Measurements from ENCODE around the gene RPS26.

Gene RPS26

DNA sequence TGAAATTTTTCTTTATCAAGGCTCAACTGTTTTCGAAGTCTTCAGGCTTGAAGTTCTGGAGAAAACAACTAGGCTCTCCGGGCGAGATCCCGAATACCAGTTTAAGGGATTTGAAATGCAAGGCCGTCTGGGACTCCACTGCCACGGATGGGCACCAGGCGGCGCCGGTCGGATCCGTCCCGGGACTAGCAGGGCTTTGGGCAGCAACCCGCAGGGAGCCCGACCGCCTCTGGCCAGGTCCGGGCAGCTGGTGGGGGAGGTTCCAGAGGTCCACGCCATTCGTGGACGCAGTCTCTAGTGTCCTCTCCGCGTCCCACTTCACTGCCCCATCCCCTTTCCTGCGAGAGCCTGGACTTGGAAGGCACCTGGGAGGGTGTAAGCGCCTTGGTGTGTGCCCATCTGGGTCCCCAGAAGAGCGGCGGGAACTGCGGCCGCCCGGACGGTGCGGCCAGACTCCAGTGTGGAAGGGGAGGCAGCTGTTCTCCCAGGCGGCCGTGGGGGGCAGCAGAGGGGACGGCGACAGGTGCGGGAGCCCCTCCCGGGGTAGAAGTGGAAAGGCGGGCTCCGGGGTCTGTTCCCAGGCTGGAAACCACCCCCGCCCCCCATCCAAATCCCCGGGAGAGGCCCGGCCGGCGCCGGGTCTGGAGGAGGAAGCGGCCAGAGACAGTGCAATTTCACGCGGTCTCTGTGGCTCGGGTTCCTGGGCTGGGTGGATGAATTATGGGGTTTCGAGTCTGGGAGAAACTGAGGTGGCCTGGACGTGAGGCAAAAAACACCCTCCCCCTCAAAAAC, 37.4 kb downstream of the RPS26 start:
- Mint-ChIP-seq H3K36me3 (ENCODE audit: low read depth) (no peaks in the 10 kb centered on the region), H3K4me3 (peak overlapping the region; percentile 82), H3K9me3 (no peaks in the 10 kb centered on the region), H3K27ac (no peak overlapping the region), H3K27me3 (ENCODE audit: low read depth) (peaks cover 24% of the 10 kb centered on the region), H3K4me1 (ENCODE audit: low read depth) (peaks cover 9% of the 10 kb centered on the region)

DNA sequence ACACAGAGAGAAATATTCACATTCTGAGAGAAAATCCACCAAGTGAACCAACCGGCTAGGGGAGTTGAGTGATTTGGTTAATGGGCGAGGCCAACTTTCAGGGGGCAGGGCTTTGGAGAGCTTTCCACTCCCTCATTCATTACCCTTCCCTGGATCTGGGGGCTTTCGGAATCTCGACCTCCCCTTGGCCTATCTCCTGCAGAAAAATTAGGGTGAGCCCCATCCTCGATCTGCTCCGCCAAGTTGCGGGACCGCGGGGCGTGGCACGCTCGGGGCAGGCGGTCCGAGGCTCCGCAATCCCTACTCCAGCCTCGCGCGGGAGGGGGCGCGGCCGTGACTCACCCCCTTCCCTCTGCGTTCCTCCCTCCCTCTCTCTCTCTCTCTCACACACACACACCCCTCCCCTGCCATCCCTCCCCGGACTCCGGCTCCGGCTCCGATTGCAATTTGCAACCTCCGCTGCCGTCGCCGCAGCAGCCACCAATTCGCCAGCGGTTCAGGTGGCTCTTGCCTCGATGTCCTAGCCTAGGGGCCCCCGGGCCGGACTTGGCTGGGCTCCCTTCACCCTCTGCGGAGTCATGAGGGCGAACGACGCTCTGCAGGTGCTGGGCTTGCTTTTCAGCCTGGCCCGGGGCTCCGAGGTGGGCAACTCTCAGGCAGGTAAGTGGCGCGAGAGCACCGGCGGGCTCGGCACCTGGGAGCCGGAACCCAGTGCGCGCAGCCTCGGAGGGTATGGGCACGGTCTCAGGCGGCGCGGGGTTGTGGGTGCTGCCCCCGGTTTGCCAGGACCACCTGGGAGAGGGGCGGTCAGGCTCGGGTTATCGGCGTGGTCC, 38.2 kb downstream of the RPS26 start, which contains the start of gene ERBB3:
Gene ERBB3, plus strand, starts transcription at position 443 of the 833 bp plus-strand sequence. Its CDS starts 136 bp downstream, at position 579.
- H3K9me3 Mint-ChIP-seq = no peaks in the 10 kb centered on the region
- no peak within 1 kb of the TSS for H3K27ac Mint-ChIP-seq
- no peaks in the 10 kb centered on the region for H3K36me3 Mint-ChIP-seq (ENCODE audit: low read depth)
- H3K4me3 Mint-ChIP-seq = peak within 1 kb of the TSS; percentile 82
- H3K27me3 Mint-ChIP-seq (ENCODE audit: low read depth) = peaks cover 25% of the 10 kb centered on the region
- H3K4me1 Mint-ChIP-seq (ENCODE audit: low read depth) = peaks cover 9% of the 10 kb centered on the region

DNA sequence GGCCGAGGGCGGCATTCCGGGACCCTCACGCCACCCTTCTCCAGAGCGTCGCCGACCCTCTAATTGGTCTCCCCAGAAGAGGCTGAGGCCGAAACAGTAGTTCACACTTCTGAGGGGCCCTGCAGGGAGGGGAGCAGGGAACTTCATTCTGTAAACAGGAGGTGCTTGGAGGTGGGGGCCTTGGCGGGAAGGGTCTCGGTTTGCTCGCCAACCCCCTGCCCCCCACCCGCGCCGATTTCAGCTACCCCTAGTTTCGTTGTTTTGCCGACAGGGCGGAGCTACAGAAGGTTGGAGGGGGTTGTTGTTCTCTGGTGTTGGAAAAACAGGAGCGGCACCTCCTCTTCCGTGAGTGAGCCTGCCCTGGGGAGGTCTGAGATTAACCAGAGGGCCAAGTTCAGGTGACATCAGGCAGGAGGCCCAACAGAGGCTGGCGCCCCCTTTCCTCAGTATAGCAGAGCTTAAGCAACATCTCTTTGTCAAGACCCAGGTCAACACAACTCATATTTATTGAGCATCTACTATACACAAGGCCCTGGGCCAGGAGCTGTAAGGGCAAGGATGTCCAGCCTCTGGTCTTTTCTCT, 38.9 kb downstream of the RPS26 start:
- Mint-ChIP-seq H3K27ac (no peak overlapping the region), H3K27me3 (ENCODE audit: low read depth) (peaks cover 25% of the 10 kb centered on the region), H3K4me1 (ENCODE audit: low read depth) (peaks cover 12% of the 10 kb centered on the region), H3K36me3 (ENCODE audit: low read depth) (no peaks in the 10 kb centered on the region), H3K9me3 (no peaks in the 10 kb centered on the region), H3K4me3 (peak overlapping the region; percentile 67)

- peak overlapping the region; percentile 67 for H3K4me3 Mint-ChIP-seq
- H3K27ac Mint-ChIP-seq = no peak overlapping the region
- H3K36me3 Mint-ChIP-seq (ENCODE audit: low read depth) = no peaks in the 10 kb centered on the region
Measured at GRCh38 chr12:56081393-56082347, 40.0 kb downstream of the RPS26 start.

GRCh38 chr12:56082382-56082781, 40.7 kb downstream of the RPS26 start:
- Mint-ChIP-seq H3K27ac (no peak overlapping the region), H3K4me3 (no peak overlapping the region), H3K4me1 (ENCODE audit: low read depth) (peaks cover 12% of the 10 kb centered on the region), H3K9me3 (no peaks in the 10 kb centered on the region), H3K36me3 (ENCODE audit: low read depth) (no peaks in the 10 kb centered on the region), H3K27me3 (ENCODE audit: low read depth) (peaks cover 25% of the 10 kb centered on the region)

More at GRCh38 chr12:56081393-56082347, 40.0 kb downstream of the RPS26 start:
- H3K9me3 Mint-ChIP-seq = no peaks in the 10 kb centered on the region
- peaks cover 25% of the 10 kb centered on the region for H3K27me3 Mint-ChIP-seq (ENCODE audit: low read depth)
- H3K4me1 Mint-ChIP-seq (ENCODE audit: low read depth) = peaks cover 12% of the 10 kb centered on the region

DNA sequence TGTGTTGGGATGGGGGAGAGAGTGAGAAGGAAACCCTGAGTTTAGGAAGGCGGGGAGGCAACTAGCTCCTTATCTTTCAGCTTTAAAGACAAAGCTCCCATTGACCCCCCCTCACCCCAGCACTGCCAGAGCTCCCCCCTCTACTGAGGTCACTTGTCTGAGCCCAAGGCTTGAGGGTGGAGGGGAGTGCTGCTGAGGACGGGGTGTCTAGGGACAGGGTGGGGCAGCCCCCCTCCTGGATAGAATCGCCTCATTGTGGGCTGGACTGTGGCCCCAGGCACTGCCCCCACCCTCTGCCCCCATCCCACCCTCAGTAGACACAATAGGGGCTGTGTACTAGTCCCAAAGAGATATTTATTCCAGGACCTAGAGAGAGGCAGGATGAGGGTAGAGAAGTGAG, 41.2 kb downstream of the RPS26 start:
- Mint-ChIP-seq H3K27ac (no peak overlapping the region), H3K36me3 (ENCODE audit: low read depth) (no peaks in the 10 kb centered on the region), H3K27me3 (ENCODE audit: low read depth) (peaks cover 25% of the 10 kb centered on the region), H3K4me3 (no peak overlapping the region), H3K4me1 (ENCODE audit: low read depth) (peaks cover 12% of the 10 kb centered on the region), H3K9me3 (no peaks in the 10 kb centered on the region)

DNA sequence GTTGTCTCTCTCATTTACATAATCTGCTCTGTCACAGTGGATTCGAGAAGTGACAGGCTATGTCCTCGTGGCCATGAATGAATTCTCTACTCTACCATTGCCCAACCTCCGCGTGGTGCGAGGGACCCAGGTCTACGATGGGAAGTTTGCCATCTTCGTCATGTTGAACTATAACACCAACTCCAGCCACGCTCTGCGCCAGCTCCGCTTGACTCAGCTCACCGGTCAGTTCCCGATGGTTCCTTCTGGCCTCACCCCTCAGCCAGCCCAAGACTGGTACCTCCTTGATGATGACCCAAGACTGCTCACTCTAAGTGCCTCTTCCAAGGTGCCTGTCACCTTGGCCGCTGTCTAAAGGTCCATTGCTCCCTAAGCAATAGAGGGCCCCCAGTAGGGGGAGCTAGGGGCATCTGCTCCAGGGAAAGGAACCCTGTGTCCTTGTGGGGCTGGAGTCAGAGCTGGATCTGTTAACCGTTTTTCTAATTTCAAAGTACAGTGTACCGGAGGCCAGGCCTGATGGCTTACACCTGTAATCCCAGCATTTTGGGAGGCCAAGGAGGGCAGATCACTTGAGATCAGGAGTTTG, 43.3 kb downstream of the RPS26 start:
- Mint-ChIP-seq H3K27ac (no peak overlapping the region), H3K36me3 (ENCODE audit: low read depth) (no peaks in the 10 kb centered on the region), H3K4me1 (ENCODE audit: low read depth) (peaks cover 5% of the 10 kb centered on the region), H3K9me3 (no peaks in the 10 kb centered on the region), H3K27me3 (ENCODE audit: low read depth) (peaks cover 20% of the 10 kb centered on the region), H3K4me3 (no peak overlapping the region)

GRCh38 chr12:56086096-56086495, 44.4 kb downstream of the RPS26 start:
- Mint-ChIP-seq H3K36me3 (ENCODE audit: low read depth) (no peaks in the 10 kb centered on the region), H3K27ac (no peak overlapping the region), H3K27me3 (ENCODE audit: low read depth) (peaks cover 18% of the 10 kb centered on the region), H3K4me1 (ENCODE audit: low read depth) (peaks cover 3% of the 10 kb centered on the region), H3K9me3 (no peaks in the 10 kb centered on the region), H3K4me3 (no peak overlapping the region)

- H3K9me3 Mint-ChIP-seq = no peaks in the 10 kb centered on the region
- no peak overlapping the region for H3K27ac Mint-ChIP-seq
- H3K27me3 Mint-ChIP-seq (ENCODE audit: low read depth) = peaks cover 15% of the 10 kb centered on the region
- H3K4me1 Mint-ChIP-seq (ENCODE audit: low read depth) = peaks cover 3% of the 10 kb centered on the region
- no peaks in the 10 kb centered on the region for H3K36me3 Mint-ChIP-seq (ENCODE audit: low read depth)
- H3K4me3 Mint-ChIP-seq = no peak overlapping the region
Measured at GRCh38 chr12:56086608-56087007, 44.9 kb downstream of the RPS26 start.

DNA sequence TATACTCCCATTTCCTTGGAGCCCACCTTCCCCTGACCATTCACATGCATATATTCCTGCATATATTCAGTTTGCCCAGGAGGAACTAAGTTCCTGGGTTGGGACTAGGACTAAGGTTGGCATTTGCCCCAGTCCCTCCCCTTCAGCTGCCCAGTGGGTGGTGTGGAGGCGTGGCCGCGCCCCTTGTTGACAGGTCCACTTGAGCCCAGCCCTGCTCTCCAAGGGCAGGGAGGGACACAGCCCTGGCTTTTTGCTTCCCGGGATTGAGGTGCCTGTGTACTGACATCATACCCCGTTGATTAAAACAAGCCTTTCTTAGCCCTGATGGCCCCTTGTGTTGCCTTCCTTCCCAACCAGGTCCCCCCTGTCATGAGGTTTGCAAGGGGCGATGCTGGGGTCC, 45.5 kb downstream of the RPS26 start:
- Mint-ChIP-seq H3K27me3 (ENCODE audit: low read depth) (peaks cover 15% of the 10 kb centered on the region), H3K9me3 (no peaks in the 10 kb centered on the region), H3K36me3 (ENCODE audit: low read depth) (no peaks in the 10 kb centered on the region), H3K27ac (no peak overlapping the region), H3K4me3 (no peak overlapping the region), H3K4me1 (ENCODE audit: low read depth) (peaks cover 3% of the 10 kb centered on the region)
